Transverse colon (tissue), 4 donors: ENCODE data around the gene STEAP1B. TPM values are rescaled to one million over a fixed set of nuclear protein-coding genes. Genes with fewer than 3 reads are reported as not detected.

Experiments used
- DNase-seq: peaks from one replicate; pipeline ENCODE4 v3.0.0-alpha.2; 2019
- H3K27ac ChIP-seq, 4 donors: fragments of 200-600 bp; sonication (generic); 2 replicates each; pipeline ENCODE4 v1.5.1; 2016 to 2018; ENCODE audit warnings: inconsistent platforms in 4 of 4
- H3K27me3 ChIP-seq: fragments of 200-600 bp; sonication (generic); 2 replicates; pipeline ENCODE4 v1.5.1; 2017; ENCODE audit warnings: inconsistent platforms
- H3K36me3 ChIP-seq, 4 donors: fragments of 200-600 bp; sonication (generic); 2 replicates each; pipeline ENCODE4 v1.5.1; 2017 to 2019; ENCODE audit warnings: inconsistent platforms in 4 of 4
- H3K4me1 ChIP-seq, 4 donors: fragments of 200-600 bp; sonication (generic); 2 replicates each; pipeline ENCODE4 v1.5.1; 2017 to 2020; ENCODE audit warnings: inconsistent platforms in 4 of 4
- H3K4me3 ChIP-seq, 4 donors: fragments of 200-600 bp; sonication (generic); 1 replicate in 1 of 4; 2 replicates in 3 of 4; pipeline versions ENCODE4 v1.5.1 to v1.6.1; 2017 to 2019; ENCODE audit warnings: inconsistent platforms in 4 of 4
- H3K9me3 ChIP-seq, 2 donors: fragments of 200-600 bp; sonication (generic); 2 replicates each; pipeline ENCODE4 v1.5.1; 2017 to 2019; ENCODE audit warnings: inconsistent platforms in 2 of 2
- EP300 ChIP-seq: sonication (generic); formaldehyde crosslinking; IDR thresholded peaks from one replicate; pipeline ENCODE4 v1.6.1; 2017; ENCODE audit warnings: antibody characterized with exemption, low read depth
- POLR2A ChIP-seq: fragments of 450-650 bp; IDR thresholded peaks from one replicate; pipeline ENCODE4 v1.6.1; 2016; ENCODE audit warnings: antibody characterized with exemption, mild to moderate bottlenecking, moderate library complexity
- POLR2AphosphoS5 ChIP-seq, 3 donors: sonication (generic); formaldehyde crosslinking; IDR thresholded peaks; one replicate each; pipeline ENCODE4 v1.6.1; 2016; ENCODE audit warnings: antibody characterized with exemption in 3 of 3
- WGBS, 2 donors: methylation state at CpG; one replicate each; pipeline ENCODE4 v1.1.5; 2018; ENCODE audit warnings: low coverage in 1 of 2; 5-methylcytosine and 5-hydroxymethylcytosine counted together
- in situ Hi-C, 4 donors: fragments of 200-750 bp; cut with MboI; loops; one replicate each; pipeline versions ENCODE4 v1.15.0 to v1.15.1; 2017; ENCODE audit warnings: low sequenced_read_pairs in 3 of 4, low pct_ligation_motif_present in 1 of 4, low pct_unique_long_range_greater_than_20kb in 1 of 4
- intact Hi-C: fragments of 100-400 bp; cut with DNase I; formaldehyde crosslinking; loops from one replicate; pipeline ENCODE4 v1.15.1; 2023; ENCODE audit warnings: low total_unique reads
- total RNA-seq, 4 donors: library from RNA; depleted of rRNA; stranded (reverse); fragments of >200 nt; gene quantifications; one replicate each; pipeline ENCODE4 v1.1.0, GENCODE V29; 2016
- TF ChIP-seq, protein P1 (sequence below), 5 experiments: fragments of 200-600 bp in 3 of 5; fragments of 450-650 bp in 2 of 5; sonication (generic) in 3 of 5; IDR thresholded peaks; 1 replicate in 2 of 5; 2 replicates in 3 of 5; pipeline ENCODE4 v1.5.1; 2016 to 2017; ENCODE audit warnings: antibody characterized with exemption in 5 of 5, inconsistent platforms in 3 of 5, mild to moderate bottlenecking in 2 of 5, moderate library complexity in 1 of 5

Gene STEAP1B
- total RNA-seq, 4 donors from 2014 or later, result 0.64 to 3.7 TPM; not detected in 2

DNA sequence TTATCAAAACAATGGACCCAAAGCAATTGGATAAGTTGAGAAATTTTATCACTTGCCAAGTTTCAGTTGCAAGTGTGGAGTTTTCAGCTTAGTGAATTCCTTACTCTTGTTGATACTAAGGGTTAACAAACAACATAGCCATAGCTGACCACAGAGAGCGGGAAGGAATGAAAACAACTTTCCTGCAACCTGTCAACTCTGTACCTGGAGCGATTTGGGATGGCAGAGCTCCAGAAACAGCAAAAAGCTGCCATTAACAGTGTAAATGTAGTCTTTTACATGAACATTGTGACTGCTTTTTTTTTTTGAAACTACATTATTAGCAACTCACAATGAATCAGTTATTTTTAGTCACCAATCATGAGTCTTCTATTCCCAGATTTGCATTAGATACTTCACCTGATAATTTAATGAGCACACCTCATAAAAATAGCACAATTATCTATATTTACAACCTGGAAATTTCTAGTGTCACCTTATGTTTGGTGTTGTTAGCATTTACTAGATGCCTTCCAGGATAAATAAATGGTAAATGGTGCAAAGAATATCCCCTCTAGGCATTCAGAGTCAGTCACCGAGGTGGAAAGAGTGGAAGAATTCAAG is 95.5 kb downstream of the STEAP1B start:
- no peak overlapping the region for H3K4me3 ChIP-seq
- no peaks in the 10 kb centered on the region for H3K27me3 ChIP-seq
- intact Hi-C loops, result no loop called here
- H3K36me3 ChIP-seq, result no peaks in the 10 kb centered on the region
- 79% methylated on average over 3 of the region's 3 CpGs for WGBS, 2 donors
- no peak overlapping the region for H3K27ac ChIP-seq
- no peaks in the 10 kb centered on the region for H3K4me1 ChIP-seq
- in situ Hi-C loops, result no loop called here
- DNase-seq, result no peak
- H3K9me3 ChIP-seq, result no peaks in the 10 kb centered on the region
- TF ChIP-seq, protein P1, sequence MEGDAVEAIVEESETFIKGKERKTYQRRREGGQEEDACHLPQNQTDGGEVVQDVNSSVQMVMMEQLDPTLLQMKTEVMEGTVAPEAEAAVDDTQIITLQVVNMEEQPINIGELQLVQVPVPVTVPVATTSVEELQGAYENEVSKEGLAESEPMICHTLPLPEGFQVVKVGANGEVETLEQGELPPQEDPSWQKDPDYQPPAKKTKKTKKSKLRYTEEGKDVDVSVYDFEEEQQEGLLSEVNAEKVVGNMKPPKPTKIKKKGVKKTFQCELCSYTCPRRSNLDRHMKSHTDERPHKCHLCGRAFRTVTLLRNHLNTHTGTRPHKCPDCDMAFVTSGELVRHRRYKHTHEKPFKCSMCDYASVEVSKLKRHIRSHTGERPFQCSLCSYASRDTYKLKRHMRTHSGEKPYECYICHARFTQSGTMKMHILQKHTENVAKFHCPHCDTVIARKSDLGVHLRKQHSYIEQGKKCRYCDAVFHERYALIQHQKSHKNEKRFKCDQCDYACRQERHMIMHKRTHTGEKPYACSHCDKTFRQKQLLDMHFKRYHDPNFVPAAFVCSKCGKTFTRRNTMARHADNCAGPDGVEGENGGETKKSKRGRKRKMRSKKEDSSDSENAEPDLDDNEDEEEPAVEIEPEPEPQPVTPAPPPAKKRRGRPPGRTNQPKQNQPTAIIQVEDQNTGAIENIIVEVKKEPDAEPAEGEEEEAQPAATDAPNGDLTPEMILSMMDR (IDR thresholded peaks at IDR 0.05), result no peak
- no peak for TF ChIP-seq POLR2AphosphoS5 (IDR thresholded peaks at IDR 0.05)
- no peak for TF ChIP-seq POLR2A
- TF ChIP-seq EP300, result no peak

DNA sequence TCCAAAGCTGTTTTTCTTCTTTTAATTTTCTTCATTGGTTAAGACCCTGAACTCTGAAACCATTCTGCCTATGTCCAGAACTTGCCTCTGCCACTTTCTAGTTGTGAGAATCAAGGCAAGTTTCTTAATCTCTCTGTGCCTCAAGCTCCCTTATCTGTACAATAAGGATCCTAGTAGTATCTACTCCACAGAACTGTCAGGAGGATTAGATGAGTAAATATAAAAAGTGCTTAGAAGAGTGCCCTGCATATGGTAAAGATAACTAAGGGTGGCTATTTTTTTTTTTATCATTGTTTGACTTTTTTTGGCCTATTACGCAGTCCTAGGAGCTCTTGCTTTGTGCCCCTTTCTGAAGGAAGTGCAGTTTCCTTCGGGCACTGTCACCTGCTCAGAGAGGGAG is 96.6 kb downstream of the STEAP1B start:
- Histone ChIP-seq H3K4me1 (no peaks in the 10 kb centered on the region), H3K9me3 (no peaks in the 10 kb centered on the region), H3K4me3 (no peak overlapping the region), H3K36me3 (no peaks in the 10 kb centered on the region), H3K27ac (no peak overlapping the region), H3K27me3 (no peaks in the 10 kb centered on the region)
- in situ Hi-C loops (no loop called here), intact Hi-C loops (no loop called here)
- WGBS, 2 donors, result 94 to 98% methylated on average over 2 of the region's 2 CpGs
- DNase-seq, result no peak
- TF ChIP-seq POLR2A (no peak), POLR2AphosphoS5 (IDR thresholded peaks at IDR 0.05) (no peak), EP300 (no peak)
- TF ChIP-seq, protein P1 (IDR thresholded peaks at IDR 0.05), result no peak

DNA sequence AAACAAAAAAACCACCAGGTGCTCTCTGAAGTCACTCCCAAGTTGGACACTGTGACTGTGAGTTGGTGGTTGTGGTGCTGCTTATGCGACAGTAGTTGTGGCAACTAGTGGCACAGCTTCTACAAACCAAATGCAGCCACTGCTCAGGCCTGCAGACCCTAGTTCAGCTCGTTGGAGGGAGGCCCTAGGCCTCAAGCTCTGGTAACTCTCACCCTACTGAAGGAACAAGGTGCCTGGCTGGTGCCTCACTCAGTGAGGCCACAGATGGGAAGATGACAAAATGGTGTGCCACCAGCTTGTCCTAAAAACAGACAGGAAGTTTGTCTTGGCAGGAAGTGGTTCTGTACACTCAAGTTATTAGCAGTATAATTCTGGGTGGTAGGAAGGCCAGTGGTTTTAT is 97.7 kb downstream of the STEAP1B start:
- no peaks in the 10 kb centered on the region for H3K9me3 ChIP-seq
- no peak overlapping the region for H3K27ac ChIP-seq
- H3K36me3 ChIP-seq, result no peaks in the 10 kb centered on the region
- DNase-seq, result no peak
- TF ChIP-seq POLR2AphosphoS5 (IDR thresholded peaks at IDR 0.05) (no peak), EP300 (no peak), POLR2A (no peak)
- TF ChIP-seq, protein P1 (IDR thresholded peaks at IDR 0.05), result no peak
- in situ Hi-C loops, result no loop called here
- 39% methylated on average over 2 of the region's 2 CpGs; no CpG with 5 or more reads in 1 of the 2 donors for WGBS, 2 donors
- intact Hi-C loops, result no loop called here
- H3K27me3 ChIP-seq, result no peaks in the 10 kb centered on the region
- H3K4me3 ChIP-seq, result no peak overlapping the region
- no peaks in the 10 kb centered on the region for H3K4me1 ChIP-seq

DNA sequence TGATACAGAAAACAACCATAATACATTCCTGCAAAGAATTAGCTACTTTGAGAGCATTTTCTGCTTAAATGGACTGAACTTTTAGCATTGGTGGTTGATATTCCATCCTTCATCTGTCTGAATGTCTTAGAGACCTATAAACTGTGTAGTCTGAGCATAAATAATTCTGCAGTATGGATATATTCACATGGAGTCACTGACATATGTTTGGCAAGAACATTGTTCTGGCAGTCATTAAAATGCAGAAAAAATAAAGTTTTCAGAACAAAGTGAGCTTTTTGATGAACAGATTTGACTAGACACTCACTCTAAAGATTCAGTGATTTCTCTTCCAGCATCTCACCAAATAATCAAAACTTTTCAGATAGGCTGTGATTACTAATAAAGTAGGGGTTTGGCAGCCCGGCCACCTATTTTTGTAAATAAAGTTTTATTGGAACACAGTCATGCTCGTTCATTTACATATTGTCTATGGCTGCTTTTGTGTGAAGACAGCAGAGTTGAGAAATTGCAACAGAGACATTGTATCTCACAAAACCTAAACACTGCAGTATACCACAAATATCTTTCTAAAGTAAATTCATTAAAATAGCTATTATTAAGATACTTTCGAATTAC is 98.9 kb downstream of the STEAP1B start:
- in situ Hi-C loops, result no loop called here
- no peak for TF ChIP-seq POLR2A
- TF ChIP-seq, protein P1 (IDR thresholded peaks at IDR 0.05), result no peak
- no peak for TF ChIP-seq EP300
- no peak for TF ChIP-seq POLR2AphosphoS5 (IDR thresholded peaks at IDR 0.05)
- Histone ChIP-seq H3K9me3 (no peaks in the 10 kb centered on the region), H3K27ac (no peak overlapping the region), H3K36me3 (no peaks in the 10 kb centered on the region), H3K27me3 (no peaks in the 10 kb centered on the region), H3K4me1 (no peaks in the 10 kb centered on the region), H3K4me3 (no peak overlapping the region)
- DNase-seq, result no peak
- WGBS, 2 donors, result 84 to 88% methylated on average over 3 of the region's 3 CpGs
- intact Hi-C loops, result no loop called here
